Uterus (tissue), 2 donors: Measurements from ENCODE around the gene TNS4.

Experiments used
- POLR2A ChIP-seq, 2 donors: fragments of 450-650 bp; IDR thresholded peaks; one replicate each; pipeline ENCODE4 v1.6.1; 2016; ENCODE audit warnings: antibody characterized with exemption in 2 of 2, mild to moderate bottlenecking in 1 of 2, moderate library complexity in 1 of 2
- TF ChIP-seq, protein P1 (sequence below), 4 experiments: fragments of 200-600 bp in 2 of 4; fragments of 450-650 bp in 2 of 4; sonication (generic) in 2 of 4; IDR thresholded peaks; one replicate each; pipeline ENCODE4 v1.5.1; 2016 to 2019; ENCODE audit warnings: antibody characterized with exemption in 4 of 4, mild to moderate bottlenecking in 2 of 4, moderate library complexity in 1 of 4

GRCh38 chr17:40468560-40468959 lies 32.9 kb downstream of the TNS4 start:
- TF ChIP-seq, protein P1, sequence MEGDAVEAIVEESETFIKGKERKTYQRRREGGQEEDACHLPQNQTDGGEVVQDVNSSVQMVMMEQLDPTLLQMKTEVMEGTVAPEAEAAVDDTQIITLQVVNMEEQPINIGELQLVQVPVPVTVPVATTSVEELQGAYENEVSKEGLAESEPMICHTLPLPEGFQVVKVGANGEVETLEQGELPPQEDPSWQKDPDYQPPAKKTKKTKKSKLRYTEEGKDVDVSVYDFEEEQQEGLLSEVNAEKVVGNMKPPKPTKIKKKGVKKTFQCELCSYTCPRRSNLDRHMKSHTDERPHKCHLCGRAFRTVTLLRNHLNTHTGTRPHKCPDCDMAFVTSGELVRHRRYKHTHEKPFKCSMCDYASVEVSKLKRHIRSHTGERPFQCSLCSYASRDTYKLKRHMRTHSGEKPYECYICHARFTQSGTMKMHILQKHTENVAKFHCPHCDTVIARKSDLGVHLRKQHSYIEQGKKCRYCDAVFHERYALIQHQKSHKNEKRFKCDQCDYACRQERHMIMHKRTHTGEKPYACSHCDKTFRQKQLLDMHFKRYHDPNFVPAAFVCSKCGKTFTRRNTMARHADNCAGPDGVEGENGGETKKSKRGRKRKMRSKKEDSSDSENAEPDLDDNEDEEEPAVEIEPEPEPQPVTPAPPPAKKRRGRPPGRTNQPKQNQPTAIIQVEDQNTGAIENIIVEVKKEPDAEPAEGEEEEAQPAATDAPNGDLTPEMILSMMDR (IDR thresholded peaks at IDR 0.05) = no peak
- TF ChIP-seq POLR2A (IDR thresholded peaks at IDR 0.05) = no peak
